CD4-positive, alpha-beta T cell (primary cell): Measurements from ENCODE around the gene PTPA. TPM values are rescaled to one million over a fixed set of nuclear protein-coding genes. Genes with fewer than 3 reads are reported as not detected.

Experiments used
- ATAC-seq: fragments of 200-7000 bp; cut with Tn5 transposase; one replicate; pipeline ENCODE4 v1.10.0; 2022; ENCODE audit warnings: mild to moderate bottlenecking; ENCODE audit not compliant: poor library complexity
- CTCF ChIA-PET: fragments of 350-600 bp; sonication (Branson Sonifier 250); formaldehyde crosslinking; loops from one replicate; lab custom pipeline; 2021; ENCODE audit warnings: antibody characterized with exemption, inconsistent platforms; lab: Charles Lee
- POLR2A ChIA-PET: fragments of 350-600 bp; sonication (Branson Sonifier 250); formaldehyde crosslinking; loops from one replicate; lab custom pipeline; 2021; ENCODE audit warnings: antibody characterized with exemption, inconsistent platforms; lab: Charles Lee
- DNase-seq, 14 experiments: peaks; one replicate each; pipeline ENCODE4 v3.0.0-alpha.2; 2013 to 2020; ENCODE audit warnings: mixed read lengths in 2 of 14
- H3K27ac ChIP-seq, 2 donors: one replicate each; pipeline versions ENCODE4 v1.5.1 to v1.7.0; 2013; ENCODE audit warnings: low read length in 2 of 2, low read depth in 1 of 2, mild to moderate bottlenecking in 1 of 2
- H3K27me3 ChIP-seq, 2 experiments: 1 replicate in 1 of 2; 2 replicates in 1 of 2; pipeline versions ENCODE4 v1.6.1 to v1.7.0; 2013; ENCODE audit warnings: low read length in 2 of 2, control low read depth in 1 of 2, mild to moderate bottlenecking in 1 of 2, moderate library complexity in 1 of 2; ENCODE audit not compliant: insufficient read depth in 2 of 2, control insufficient read depth in 1 of 2
- H3K36me3 ChIP-seq: one replicate; pipeline ENCODE4 v1.6.1; 2013; ENCODE audit warnings: low read length, control low read depth; ENCODE audit not compliant: insufficient read depth
- H3K4me1 ChIP-seq: one replicate; pipeline ENCODE4 v1.6.1; 2013; ENCODE audit warnings: low read length, control low read depth; ENCODE audit not compliant: insufficient read depth
- H3K4me3 ChIP-seq: one replicate; pipeline ENCODE4 v1.5.1; 2013; ENCODE audit warnings: mild to moderate bottlenecking, low read length, moderate library complexity
- H3K9me3 ChIP-seq, 2 experiments: 1 replicate in 1 of 2; 2 replicates in 1 of 2; pipeline versions ENCODE4 v1.6.1 to v1.7.0; 2013; ENCODE audit warnings: low read length in 2 of 2, mild to moderate bottlenecking in 2 of 2, control low read depth in 1 of 2, moderate library complexity in 1 of 2; ENCODE audit not compliant: control insufficient read depth in 1 of 2, insufficient read depth in 1 of 2
- H3K27ac Mint-ChIP-seq: one replicate; pipeline ENCODE4 v1.8.0; 2020; ENCODE audit warnings: mixed read lengths
- H3K27me3 Mint-ChIP-seq: one replicate; pipeline ENCODE4 v1.8.0; 2021; ENCODE audit warnings: mixed read lengths
- H3K36me3 Mint-ChIP-seq: one replicate; pipeline ENCODE4 v1.8.0; 2021; ENCODE audit warnings: low read depth, mixed read lengths
- H3K4me1 Mint-ChIP-seq: one replicate; pipeline ENCODE4 v1.8.0; 2021; ENCODE audit warnings: low read depth, mixed read lengths
- H3K4me3 Mint-ChIP-seq: one replicate; pipeline ENCODE4 v1.8.0; 2020; ENCODE audit warnings: mild to moderate bottlenecking, mixed read lengths
- H3K9me3 Mint-ChIP-seq: one replicate; pipeline ENCODE4 v1.8.0; 2020; ENCODE audit warnings: mixed read lengths
- intact Hi-C, 2 experiments: fragments of 100-400 bp; cut with DNase I in 1 of 2; cut with micrococcal nuclease in 1 of 2; formaldehyde crosslinking; loops; one replicate each; pipeline versions ENCODE4 v1.15.1 to v1.9.0; 2023 to 2025; cut with DNase I, micrococcal nuclease
- total RNA-seq, 174 experiments: library from RNA in 2 of 174; stranded (reverse) in 2 of 174; gene quantifications; one replicate each; pipeline ENCODE4 v1.2.3 and lab custom pipeline; 2021 to 2026
- TF ChIP-seq, protein P1 (sequence below): fragments of 200-600 bp; IDR thresholded peaks from one replicate; pipeline ENCODE4 v1.8.0; 2022; ENCODE audit warnings: antibody characterized with exemption, mild to moderate bottlenecking

The PTPA gene
- total RNA-seq, 2 experiments from 2014 or later = 21.6 to 23.3 TPM

DNA sequence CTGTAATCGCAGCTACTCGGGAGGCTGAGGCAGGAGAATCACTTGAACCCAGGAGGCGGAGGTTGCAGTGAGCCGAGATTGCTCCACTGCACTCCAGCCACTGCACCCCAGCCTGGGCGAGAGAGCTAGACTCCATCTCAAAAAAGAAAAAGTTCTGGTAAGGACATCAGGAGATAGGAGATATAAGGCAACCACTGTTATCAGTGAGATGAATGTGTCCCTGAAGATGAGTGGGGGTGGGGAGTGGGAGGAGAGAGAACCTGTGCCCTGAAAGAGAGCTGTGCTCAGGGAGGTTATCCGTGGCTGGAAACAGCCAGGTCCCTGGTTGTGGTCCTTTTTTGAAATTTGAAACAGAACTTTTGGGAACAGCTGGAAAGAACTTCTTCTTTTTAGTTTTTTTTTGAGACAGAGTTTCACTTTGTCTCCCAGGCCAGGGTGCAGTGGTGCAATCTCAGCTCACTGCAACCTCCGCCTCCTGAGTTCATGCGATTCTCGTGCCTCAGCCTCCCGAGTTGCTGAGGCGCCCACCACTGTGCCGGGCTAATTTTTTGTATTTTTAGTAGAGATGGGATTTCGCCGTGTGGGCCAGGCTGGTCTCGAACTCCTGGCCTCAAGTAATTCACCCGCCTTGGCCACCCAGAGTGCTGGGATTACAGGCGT lies 2.6 kb downstream of the PTPA start:
- intact Hi-C loops = no loop called here
- no peaks in the 10 kb centered on the region for H3K9me3 ChIP-seq
- Mint-ChIP-seq H3K9me3 (no peaks in the 10 kb centered on the region), H3K4me1 (peaks cover 36% of the 10 kb centered on the region), H3K27ac (no peak overlapping the region), H3K4me3 (peak overlapping the region; percentile 71), H3K27me3 (no peaks in the 10 kb centered on the region), H3K36me3 (peaks cover 15% of the 10 kb centered on the region)
- DNase-seq (no peak), ATAC-seq (no peak)
- H3K4me1 ChIP-seq = peaks cover 34% of the 10 kb centered on the region
- TF ChIP-seq, protein P1, sequence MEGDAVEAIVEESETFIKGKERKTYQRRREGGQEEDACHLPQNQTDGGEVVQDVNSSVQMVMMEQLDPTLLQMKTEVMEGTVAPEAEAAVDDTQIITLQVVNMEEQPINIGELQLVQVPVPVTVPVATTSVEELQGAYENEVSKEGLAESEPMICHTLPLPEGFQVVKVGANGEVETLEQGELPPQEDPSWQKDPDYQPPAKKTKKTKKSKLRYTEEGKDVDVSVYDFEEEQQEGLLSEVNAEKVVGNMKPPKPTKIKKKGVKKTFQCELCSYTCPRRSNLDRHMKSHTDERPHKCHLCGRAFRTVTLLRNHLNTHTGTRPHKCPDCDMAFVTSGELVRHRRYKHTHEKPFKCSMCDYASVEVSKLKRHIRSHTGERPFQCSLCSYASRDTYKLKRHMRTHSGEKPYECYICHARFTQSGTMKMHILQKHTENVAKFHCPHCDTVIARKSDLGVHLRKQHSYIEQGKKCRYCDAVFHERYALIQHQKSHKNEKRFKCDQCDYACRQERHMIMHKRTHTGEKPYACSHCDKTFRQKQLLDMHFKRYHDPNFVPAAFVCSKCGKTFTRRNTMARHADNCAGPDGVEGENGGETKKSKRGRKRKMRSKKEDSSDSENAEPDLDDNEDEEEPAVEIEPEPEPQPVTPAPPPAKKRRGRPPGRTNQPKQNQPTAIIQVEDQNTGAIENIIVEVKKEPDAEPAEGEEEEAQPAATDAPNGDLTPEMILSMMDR = no peak
- no peaks in the 10 kb centered on the region for H3K27me3 ChIP-seq
- CTCF ChIA-PET = interaction anchor here (1.0 to 1.3 kb wide), 2 partner anchors 18 to 29 kb away, joined by 3 to 4 read pairs; no protein-coding TSS in a partner anchor
- no peak overlapping the region for H3K4me3 ChIP-seq
- POLR2A ChIA-PET = interaction anchor here (0.7 to 2.0 kb wide), 3 partner anchors 18 to 624 kb away, joined by 3 to 6 read pairs (median 3); partner anchors contain the start of gene SH3GLB2
- H3K36me3 ChIP-seq = no peaks in the 10 kb centered on the region
- H3K27ac ChIP-seq = no peak overlapping the region

DNA sequence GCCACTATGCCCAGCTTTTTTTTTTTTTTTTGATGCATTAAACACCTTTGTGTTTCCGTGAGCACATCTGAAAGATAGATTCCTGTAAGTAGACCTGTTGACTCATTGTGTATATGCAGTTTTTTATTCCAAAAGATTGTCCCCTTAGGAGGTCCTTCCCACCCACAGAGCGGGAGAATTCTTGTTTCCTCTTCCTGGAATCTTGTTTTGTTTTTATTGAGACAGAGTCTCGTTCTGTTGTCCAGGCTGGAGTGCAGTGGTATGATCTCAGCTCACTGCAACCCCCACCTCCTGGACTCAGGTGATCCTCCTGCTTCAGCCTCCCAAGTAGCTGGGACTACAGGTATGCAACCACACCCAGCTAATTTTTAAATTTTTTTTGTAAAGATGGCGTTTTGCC lies 7.6 kb downstream of the PTPA start:
- CTCF ChIA-PET = no interaction called here
- TF ChIP-seq, protein P1 = no peak
- no peaks in the 10 kb centered on the region for H3K9me3 ChIP-seq
- ATAC-seq (no peak), DNase-seq (no peak)
- no peak overlapping the region for H3K27ac ChIP-seq
- H3K36me3 Mint-ChIP-seq = peaks cover 31% of the 10 kb centered on the region
- H3K9me3 Mint-ChIP-seq = no peaks in the 10 kb centered on the region
- H3K4me3 ChIP-seq = no peak overlapping the region
- H3K36me3 ChIP-seq = peaks cover 32% of the 10 kb centered on the region
- H3K4me1 ChIP-seq = peaks cover under 1% of the 10 kb centered on the region
- H3K4me1 Mint-ChIP-seq = peaks cover 12% of the 10 kb centered on the region
- no peak overlapping the region for H3K27ac Mint-ChIP-seq
- no peaks in the 10 kb centered on the region for H3K27me3 Mint-ChIP-seq
- intact Hi-C loops = no loop called here
- H3K27me3 ChIP-seq = no peaks in the 10 kb centered on the region
- H3K4me3 Mint-ChIP-seq = no peak overlapping the region
- POLR2A ChIA-PET = interaction anchor here (0.7 kb wide), 1 partner anchor 506 kb away, joined by 3 read pairs; no protein-coding TSS in a partner anchor

DNA sequence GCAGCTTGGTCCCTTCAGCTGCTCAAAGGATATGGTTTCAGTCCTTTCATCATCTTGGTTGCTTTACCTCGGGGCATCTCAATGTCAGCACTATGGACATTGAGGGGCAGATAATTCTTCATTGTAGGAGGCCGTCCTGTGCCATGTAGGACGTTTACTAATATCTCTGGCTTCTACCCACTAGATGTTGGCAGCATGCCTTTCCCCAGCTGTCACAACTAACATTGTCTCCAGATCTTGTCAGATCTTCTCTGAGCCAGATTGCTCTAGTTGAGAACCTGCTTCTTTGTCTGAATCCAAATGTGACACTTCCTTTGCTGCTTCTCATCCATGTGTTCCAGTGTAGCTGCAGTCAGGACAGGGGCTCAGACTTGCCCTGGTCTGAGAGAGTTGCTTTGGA lies 10.3 kb downstream of the PTPA start:
- Histone ChIP-seq H3K9me3 (no peaks in the 10 kb centered on the region), H3K27me3 (no peaks in the 10 kb centered on the region), H3K27ac (no peak overlapping the region), H3K4me1 (no peaks in the 10 kb centered on the region), H3K36me3 (peaks cover 50% of the 10 kb centered on the region), H3K4me3 (no peak overlapping the region)
- H3K9me3 Mint-ChIP-seq = no peaks in the 10 kb centered on the region
- ChIA-PET POLR2A (no interaction called here), CTCF (interaction anchor here (1.0 to 1.8 kb wide), 2 partner anchors 10 to 605 kb away, joined by 3 to 5 read pairs; no protein-coding TSS in a partner anchor)
- H3K27ac Mint-ChIP-seq = no peak overlapping the region
- H3K36me3 Mint-ChIP-seq = peaks cover 49% of the 10 kb centered on the region
- no peaks in the 10 kb centered on the region for H3K4me1 Mint-ChIP-seq
- TF ChIP-seq, protein P1 = no peak
- DNase-seq = no peak
- ATAC-seq = no peak
- no peak overlapping the region for H3K4me3 Mint-ChIP-seq
- H3K27me3 Mint-ChIP-seq = no peaks in the 10 kb centered on the region
- intact Hi-C loops = no loop called here
